Keratinocyte (primary cell): ENCODE results near the gene TCF21. TPM values are rescaled to one million over a fixed set of nuclear protein-coding genes. Genes with fewer than 3 reads are reported as not detected.

Source experiments
- DNase-seq: peaks from one replicate; pipeline ENCODE4 v3.0.0-alpha.2; 2011; ENCODE audit warnings: low read depth, missing footprints, low spot score
- FAIRE-seq: peaks from 2 replicates; lab custom pipeline; 2011; peaks lifted over from hg19 to GRCh38; lab: Jason Lieb, UNC
- H2AFZ ChIP-seq: 2 replicates; pipeline ENCODE4 v1.6.0; 2012; ENCODE audit warnings: low read length, control low read depth, inconsistent platforms; ENCODE audit not compliant: control insufficient read depth
- H3K27ac ChIP-seq: 2 replicates; pipeline ENCODE4 v1.5.1; 2011; ENCODE audit warnings: low read length; ENCODE audit not compliant: control insufficient read depth, insufficient read depth
- H3K27me3 ChIP-seq: 3 replicates; pipeline ENCODE4 v1.6.0; 2011; ENCODE audit warnings: low read length; ENCODE audit not compliant: control insufficient read depth, insufficient read depth; ENCODE audit errors: extremely low read depth
- H3K36me3 ChIP-seq, 2 experiments: 2 replicates in 1 of 2; 3 replicates in 1 of 2; pipeline ENCODE4 v1.5.1; 2011; ENCODE audit warnings: low read length in 2 of 2, mild to moderate bottlenecking in 1 of 2; ENCODE audit not compliant: control insufficient read depth in 2 of 2, insufficient read depth in 2 of 2; ENCODE audit errors: extremely low read depth in 1 of 2
- H3K4me1 ChIP-seq: 3 replicates; pipeline ENCODE4 v1.5.1; 2011; ENCODE audit warnings: low read length; ENCODE audit not compliant: control insufficient read depth, insufficient read depth; ENCODE audit errors: extremely low read depth
- H3K4me2 ChIP-seq: 3 replicates; pipeline ENCODE4 v1.6.0; 2011; ENCODE audit warnings: low read depth, low read length; ENCODE audit not compliant: control insufficient read depth, insufficient read depth; ENCODE audit errors: extremely low read depth
- H3K4me3 ChIP-seq, 3 experiments: fragments of 200-600 bp in 1 of 3; sonication (generic) in 1 of 3; 2 replicates in 2 of 3; 3 replicates in 1 of 3; pipeline ENCODE4 v1.5.1; 2011 to 2016; ENCODE audit warnings: low read length in 3 of 3, mild to moderate bottlenecking in 3 of 3, control low read depth in 2 of 3, inconsistent platforms in 1 of 3, low read depth in 1 of 3, mixed read lengths in 1 of 3, mixed run types in 1 of 3, moderate library complexity in 1 of 3; ENCODE audit not compliant: control insufficient read depth in 2 of 3, insufficient read depth in 2 of 3; ENCODE audit errors: extremely low read depth in 1 of 3
- H3K79me2 ChIP-seq: 2 replicates; pipeline ENCODE4 v1.6.0; 2012; ENCODE audit warnings: low read length; ENCODE audit not compliant: control insufficient read depth, insufficient read depth
- H3K9ac ChIP-seq: 3 replicates; pipeline ENCODE4 v1.6.0; 2011; ENCODE audit warnings: low read length; ENCODE audit not compliant: control insufficient read depth, insufficient read depth; ENCODE audit errors: extremely low read depth
- H3K9me1 ChIP-seq: 3 replicates; pipeline ENCODE4 v1.6.0; 2011; ENCODE audit warnings: low read length; ENCODE audit not compliant: control insufficient read depth, insufficient read depth; ENCODE audit errors: extremely low read depth
- H3K9me3 ChIP-seq: 2 replicates; pipeline ENCODE4 v1.5.1; 2012; ENCODE audit warnings: low read depth, low read length; ENCODE audit not compliant: control insufficient read depth
- H4K20me1 ChIP-seq: 3 replicates; pipeline ENCODE4 v1.6.0; 2011; ENCODE audit warnings: low read length; ENCODE audit not compliant: control insufficient read depth, insufficient read depth; ENCODE audit errors: extremely low read depth
- EZH2 ChIP-seq: IDR thresholded peaks from one replicate; pipeline ENCODE4 v1.6.1; 2012; ENCODE audit warnings: inconsistent platforms, mild to moderate bottlenecking, low read length, moderate library complexity
- dilution Hi-C: fragments of 300-500 bp; cut with MboI; formaldehyde crosslinking; loops from one replicate; pipeline ENCODE4 v1.7.0; 2020; ENCODE audit warnings: low sequenced_read_pairs; ENCODE audit not compliant: extremely low pct_ligation_motif_present
- polyA plus RNA-seq, 5 experiments: library from polyadenylated mRNA; depleted of rRNA in 3 of 5; stranded (reverse) in 3 of 5; stranded (forward) in 1 of 5; unstranded in 1 of 5; fragments of >200 nt; gene quantifications; 1 replicate in 1 of 5; 2 replicates in 3 of 5; 3 replicates in 1 of 5; pipeline versions ENCODE4 v1.2.1 to v1.2.3, GENCODE V29; 2011 to 2012; ENCODE audit warnings: missing spikeins in 2 of 5, low read depth in 1 of 5, low replicate concordance in 1 of 5
- TF ChIP-seq, protein P1 (sequence below), 3 experiments: IDR thresholded peaks in 1 of 3; conservative IDR thresholded peaks in 1 of 3; optimal IDR thresholded peaks in 1 of 3; 2 replicates in 2 of 3; 3 replicates in 1 of 3; pipeline versions ENCODE3 to v1.5.1; 2011; ENCODE audit warnings: low read length in 3 of 3, mild to moderate bottlenecking in 3 of 3, moderate library complexity in 2 of 3, control low read depth in 1 of 3, inconsistent platforms in 1 of 3; ENCODE audit not compliant: insufficient read depth in 2 of 3; ENCODE audit errors: extremely low read depth in 1 of 3

TCF21 gene
- polyA plus RNA-seq, 1 donor (not counting 4 experiments of a cell fraction or from before 2014, with no cell fraction given): not detected

DNA sequence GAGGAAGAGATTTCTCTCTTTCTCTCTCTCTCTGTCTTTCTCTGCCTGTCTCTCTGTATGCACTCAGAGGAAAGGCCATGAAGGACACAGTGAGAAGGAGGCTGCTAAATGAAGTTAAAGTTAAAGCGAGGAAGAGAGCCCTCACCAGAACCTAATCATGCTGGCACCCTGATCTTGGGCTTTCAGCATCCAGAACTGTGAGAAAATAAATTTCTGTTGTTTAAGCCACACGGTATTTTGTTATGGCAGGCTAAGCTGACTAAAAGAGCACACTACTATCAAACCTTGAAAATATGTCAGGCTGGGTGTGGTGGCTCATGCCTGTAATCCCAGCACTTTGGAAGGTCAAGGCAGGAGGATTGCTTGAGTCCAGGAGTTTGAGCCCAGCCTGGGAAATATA, 8.0 kb upstream of the TCF21 start:
- Histone ChIP-seq H3K4me3 (no peak overlapping the region), H3K36me3 (no peaks in the 10 kb centered on the region), H3K79me2 (no peaks in the 10 kb centered on the region), H2AFZ (no peak overlapping the region), H3K27me3 (peaks cover 30% of the 10 kb centered on the region), H3K4me2 (no peak overlapping the region), H3K9ac (no peak overlapping the region), H3K4me1 (no peaks in the 10 kb centered on the region), H4K20me1 (no peaks in the 10 kb centered on the region), H3K9me1 (no peaks in the 10 kb centered on the region), H3K9me3 (no peaks in the 10 kb centered on the region), H3K27ac (no peak overlapping the region)
- no peak for TF ChIP-seq EZH2
- TF ChIP-seq, protein P1, sequence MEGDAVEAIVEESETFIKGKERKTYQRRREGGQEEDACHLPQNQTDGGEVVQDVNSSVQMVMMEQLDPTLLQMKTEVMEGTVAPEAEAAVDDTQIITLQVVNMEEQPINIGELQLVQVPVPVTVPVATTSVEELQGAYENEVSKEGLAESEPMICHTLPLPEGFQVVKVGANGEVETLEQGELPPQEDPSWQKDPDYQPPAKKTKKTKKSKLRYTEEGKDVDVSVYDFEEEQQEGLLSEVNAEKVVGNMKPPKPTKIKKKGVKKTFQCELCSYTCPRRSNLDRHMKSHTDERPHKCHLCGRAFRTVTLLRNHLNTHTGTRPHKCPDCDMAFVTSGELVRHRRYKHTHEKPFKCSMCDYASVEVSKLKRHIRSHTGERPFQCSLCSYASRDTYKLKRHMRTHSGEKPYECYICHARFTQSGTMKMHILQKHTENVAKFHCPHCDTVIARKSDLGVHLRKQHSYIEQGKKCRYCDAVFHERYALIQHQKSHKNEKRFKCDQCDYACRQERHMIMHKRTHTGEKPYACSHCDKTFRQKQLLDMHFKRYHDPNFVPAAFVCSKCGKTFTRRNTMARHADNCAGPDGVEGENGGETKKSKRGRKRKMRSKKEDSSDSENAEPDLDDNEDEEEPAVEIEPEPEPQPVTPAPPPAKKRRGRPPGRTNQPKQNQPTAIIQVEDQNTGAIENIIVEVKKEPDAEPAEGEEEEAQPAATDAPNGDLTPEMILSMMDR (optimal IDR thresholded peaks at IDR 0.05 in 1 of 3, IDR thresholded peaks at IDR 0.05 in 1 of 3, conservative IDR thresholded peaks at IDR 0.05 in 1 of 3; ENCODE audit: extremely low read depth in 1 of 3, insufficient read depth in 2 of 3, low read length in 3 of 3): no peak
- DNase-seq (no peak), FAIRE-seq (no peak)
- dilution Hi-C loops: loop anchor here (25.0 kb wide), 1 partner anchor 294 kb away; no protein-coding TSS in a partner anchor

DNA sequence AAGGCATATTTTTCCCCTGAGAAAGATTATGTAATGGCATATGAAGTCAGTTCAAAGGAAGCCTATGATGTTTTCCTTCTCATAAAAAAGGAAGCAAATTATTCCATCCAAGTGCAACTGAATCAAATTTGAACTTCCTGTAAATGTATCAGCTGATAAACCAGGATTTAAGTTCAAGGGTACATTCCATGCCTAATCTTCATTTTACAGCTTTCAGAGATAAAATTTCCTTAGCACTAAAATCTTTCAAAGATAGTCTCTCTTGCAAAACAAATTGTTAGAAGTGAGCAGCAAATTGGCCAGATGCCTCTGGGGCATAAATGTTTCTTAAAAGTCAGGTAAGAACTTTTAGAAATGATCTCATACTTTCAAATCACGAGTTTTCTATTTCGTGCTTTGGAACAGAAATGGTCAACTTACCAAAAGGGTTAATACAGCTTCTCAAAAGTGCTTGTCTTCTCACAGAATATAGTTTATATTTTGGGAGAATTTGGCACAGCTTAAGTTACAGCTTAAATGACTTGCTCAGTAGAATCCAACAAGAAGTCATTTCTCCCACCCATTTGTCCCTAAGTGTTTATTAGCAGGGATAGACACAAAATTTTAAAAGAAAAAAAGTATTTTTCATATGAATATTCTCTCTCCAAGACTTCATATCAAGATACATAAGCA, 2.7 kb upstream of the TCF21 start:
- no peak for FAIRE-seq
- Histone ChIP-seq H4K20me1 (no peaks in the 10 kb centered on the region), H3K79me2 (no peaks in the 10 kb centered on the region), H3K9me3 (peaks cover 1% of the 10 kb centered on the region), H3K9ac (no peak overlapping the region), H3K4me3 (no peak overlapping the region), H2AFZ (no peak overlapping the region), H3K36me3 (no peaks in the 10 kb centered on the region), H3K4me2 (no peak overlapping the region), H3K27ac (no peak overlapping the region), H3K27me3 (peaks cover 66% of the 10 kb centered on the region), H3K4me1 (no peaks in the 10 kb centered on the region), H3K9me1 (no peaks in the 10 kb centered on the region)
- no peak for DNase-seq
- dilution Hi-C loops: loop anchor here (25.0 kb wide), 1 partner anchor 299 kb away; no protein-coding TSS in a partner anchor
- no peak for TF ChIP-seq EZH2
- TF ChIP-seq, protein P1 (optimal IDR thresholded peaks at IDR 0.05 in 1 of 3, IDR thresholded peaks at IDR 0.05 in 1 of 3, conservative IDR thresholded peaks at IDR 0.05 in 1 of 3; ENCODE audit: extremely low read depth in 1 of 3, insufficient read depth in 2 of 3, low read length in 3 of 3): no peak
